ENCODE measurements around the gene PDGFRA.
"Not testable (repeated sequence)": the region's sequence is repeated elsewhere in the genome, so short reads cannot be mapped to it uniquely, and the experiment has no call there.

PDGFRA gene

GRCh38 chr4:54228056-54228527, 1.0 kb upstream of the PDGFRA start:
- DNase-seq = no peak

GRCh38 chr4:54228546-54228945, 547 bp upstream of the PDGFRA start:
- no peak for DNase-seq

GRCh38 chr4:54229631-54230483, 764 bp downstream of the PDGFRA start:
- DNase-seq = no peak

GRCh38 chr4:54230484-54231418, 1.7 kb downstream of the PDGFRA start:
- DNase-seq = no peak

GRCh38 chr4:54231419-54231767, 2.3 kb downstream of the PDGFRA start:
- no peak for DNase-seq

GRCh38 chr4:54231768-54232688, 2.9 kb downstream of the PDGFRA start:
- DNase-seq = no peak

- DNase-seq = peak; percentile 66
Observed at GRCh38 chr4:54233277-54233696, 4.2 kb downstream of the PDGFRA start.

GRCh38 chr4:54233697-54234496, 4.8 kb downstream of the PDGFRA start:
- DNase-seq = peak; percentile 43

- no peak for DNase-seq
Observed at GRCh38 chr4:54234497-54235205, 5.6 kb downstream of the PDGFRA start.

GRCh38 chr4:54236316-54236715, 7.2 kb downstream of the PDGFRA start:
- DNase-seq = not testable (repeated sequence)

- DNase-seq = no peak
Observed at GRCh38 chr4:54237770-54238169, 8.7 kb downstream of the PDGFRA start.

- no peak for DNase-seq
Observed at GRCh38 chr4:54238389-54238788, 9.3 kb downstream of the PDGFRA start.

- DNase-seq = not testable (repeated sequence)
Observed at GRCh38 chr4:54241268-54241823, 12.3 kb downstream of the PDGFRA start.

- DNase-seq = not testable (repeated sequence)
Observed at GRCh38 chr4:54243541-54243940, 14.4 kb downstream of the PDGFRA start.

GRCh38 chr4:54252312-54252711, 23.2 kb downstream of the PDGFRA start:
- DNase-seq = not testable (repeated sequence)

- DNase-seq = no peak
Observed at GRCh38 chr4:54254116-54254914, 25.2 kb downstream of the PDGFRA start.

- no peak for DNase-seq
Observed at GRCh38 chr4:54254915-54255246, 25.8 kb downstream of the PDGFRA start.

- DNase-seq = no peak
Observed at GRCh38 chr4:54255881-54256280, 26.8 kb downstream of the PDGFRA start.

Data from NCI-H1048 (cell line).